AG10803 (cell line): Measurements from ENCODE around the gene GPC2.
"Not testable (repeated sequence)": the region's sequence is repeated elsewhere in the genome, so short reads cannot be mapped to it uniquely, and the experiment has no call there.

Source experiments
- DNase-seq: peaks from one replicate; pipeline ENCODE4 v3.0.0; 2010; ENCODE audit warnings: low read depth
- H3K4me3 ChIP-seq: 2 replicates; pipeline ENCODE4 v1.5.1; 2011; ENCODE audit warnings: mild to moderate bottlenecking, low read length, control low read depth
- CTCF ChIP-seq: conservative IDR thresholded peaks from 2 replicates; pipeline ENCODE4 v1.5.1; 2011; ENCODE audit warnings: mild to moderate bottlenecking, low read length, control low read depth, inconsistent platforms

GPC2 gene

GRCh38 chr7:100132697-100133151 lies 44.5 kb downstream of the GPC2 start:
- H3K4me3 ChIP-seq = no peak overlapping the region
- peak; percentile 97 for TF ChIP-seq CTCF
- peak; percentile 62 for DNase-seq

- DNase-seq = no peak
- no peak for TF ChIP-seq CTCF
- no peak overlapping the region for H3K4me3 ChIP-seq
Measured at GRCh38 chr7:100132126-100132525, 45.1 kb downstream of the GPC2 start.

GRCh38 chr7:100130608-100131453 lies 46.4 kb downstream of the GPC2 start:
- peak; percentile 33 for DNase-seq
- peak overlapping the region; percentile 10 for H3K4me3 ChIP-seq
- peak; percentile 75 for TF ChIP-seq CTCF

GRCh38 chr7:100130220-100130607 lies 47.0 kb downstream of the GPC2 start:
- DNase-seq, H3K4me3 ChIP-seq: not testable (repeated sequence)

GRCh38 chr7:100128637-100128963 lies 48.6 kb downstream of the GPC2 start:
- no peak for DNase-seq
- no peak overlapping the region for H3K4me3 ChIP-seq
- no peak for TF ChIP-seq CTCF

- peak overlapping the region; percentile 93 for H3K4me3 ChIP-seq
- TF ChIP-seq CTCF = 0 out of 2 replicates have a peak, but pooled peaks have one; percentile 0
- DNase-seq = no peak
Measured at GRCh38 chr7:100127866-100128636, 49.1 kb downstream of the GPC2 start.

GRCh38 chr7:100126931-100127865 lies 50.0 kb downstream of the GPC2 start, which contains the start of gene MBLAC1:
Gene MBLAC1, plus strand, starts transcription at chr7:100126967. Its CDS starts 429 bp downstream, at chr7:100127396.
- TF ChIP-seq CTCF = no peak
- peak; percentile 93 for DNase-seq
- H3K4me3 ChIP-seq = peak within 1 kb of the TSS; percentile 93
